Chondrocyte (in vitro differentiated cells): Measurements from ENCODE around the gene ZNF772. TPM values are rescaled to one million over a fixed set of nuclear protein-coding genes. Genes with fewer than 3 reads are reported as not detected.

ENCODE experiments used
- DNase-seq: peaks from one replicate; pipeline ENCODE4 v3.0.0; 2021; ENCODE audit warnings: mixed read lengths, low spot score
- H3K27ac Mint-ChIP-seq: one replicate; pipeline ENCODE4 v1.8.0; 2021; ENCODE audit warnings: mild to moderate bottlenecking, moderate library complexity, mixed read lengths; ENCODE audit not compliant: unreplicated experiment
- H3K27me3 Mint-ChIP-seq: 2 replicates; pipeline ENCODE4 v1.8.0; 2021; ENCODE audit warnings: low read depth, mixed read lengths
- H3K36me3 Mint-ChIP-seq: 2 replicates; pipeline ENCODE4 v1.8.0; 2021; ENCODE audit warnings: low read depth, mixed read lengths
- H3K4me1 Mint-ChIP-seq: 2 replicates; pipeline ENCODE4 v1.8.0; 2021; ENCODE audit warnings: low read depth, mild to moderate bottlenecking, mixed read lengths
- H3K4me3 Mint-ChIP-seq: one replicate; pipeline ENCODE4 v1.8.0; 2021; ENCODE audit warnings: mild to moderate bottlenecking, moderate library complexity, mixed read lengths; ENCODE audit not compliant: unreplicated experiment
- H3K9me3 Mint-ChIP-seq: 2 replicates; pipeline ENCODE4 v1.8.0; 2021; ENCODE audit warnings: low read depth, mixed read lengths
- CTCF ChIP-seq: fragments of 200-600 bp; sonication (generic); IDR thresholded peaks from 2 replicates; pipeline ENCODE4 v1.5.0; 2021; ENCODE audit warnings: antibody characterized with exemption, mild to moderate bottlenecking, moderate library complexity
- total RNA-seq: library from RNA; stranded (reverse); gene quantifications from 3 replicates; pipeline ENCODE4 v1.2.1, GENCODE V29; 2021

ZNF772 gene
- total RNA-seq, 1 donor from 2014 or later = 6.0 TPM

GRCh38 chr19:57473646-57474045 lies 3.7 kb downstream of the ZNF772 start:
- H3K4me1 Mint-ChIP-seq = peaks cover 18% of the 10 kb centered on the region
- no peak overlapping the region for H3K4me3 Mint-ChIP-seq
- peaks cover 81% of the 10 kb centered on the region for H3K36me3 Mint-ChIP-seq

GRCh38 chr19:57466489-57466888 lies 10.9 kb downstream of the ZNF772 start:
- H3K9me3 Mint-ChIP-seq = peaks cover 69% of the 10 kb centered on the region

More at GRCh38 chr19:57473646-57474045, 3.7 kb downstream of the ZNF772 start:
- Mint-ChIP-seq H3K27ac (no peak overlapping the region), H3K9me3 (peaks cover 92% of the 10 kb centered on the region), H3K27me3 (no peaks in the 10 kb centered on the region)
- no peak for DNase-seq
- TF ChIP-seq CTCF = no peak

GRCh38 chr19:57465680-57466381 lies 11.5 kb downstream of the ZNF772 start:
- peaks cover 40% of the 10 kb centered on the region for H3K36me3 Mint-ChIP-seq
- H3K9me3 Mint-ChIP-seq = peaks cover 69% of the 10 kb centered on the region
- H3K4me3 Mint-ChIP-seq = no peak overlapping the region
- no peak for DNase-seq
- H3K27ac Mint-ChIP-seq = no peak overlapping the region
- TF ChIP-seq CTCF = peak; percentile 41
- H3K4me1 Mint-ChIP-seq = no peaks in the 10 kb centered on the region
- no peaks in the 10 kb centered on the region for H3K27me3 Mint-ChIP-seq

More at GRCh38 chr19:57466489-57466888, 10.9 kb downstream of the ZNF772 start:
- no peaks in the 10 kb centered on the region for H3K4me1 Mint-ChIP-seq
- TF ChIP-seq CTCF = no peak
- no peak overlapping the region for H3K4me3 Mint-ChIP-seq
- no peaks in the 10 kb centered on the region for H3K27me3 Mint-ChIP-seq
- H3K27ac Mint-ChIP-seq = no peak overlapping the region
- H3K36me3 Mint-ChIP-seq = peaks cover 47% of the 10 kb centered on the region
- DNase-seq = no peak

GRCh38 chr19:57452307-57452706 lies 25.1 kb downstream of the ZNF772 start:
- peaks cover 17% of the 10 kb centered on the region for H3K36me3 Mint-ChIP-seq
- peaks cover 30% of the 10 kb centered on the region for H3K9me3 Mint-ChIP-seq
- DNase-seq = no peak
- no peaks in the 10 kb centered on the region for H3K4me1 Mint-ChIP-seq
- H3K27ac Mint-ChIP-seq = no peak overlapping the region
- TF ChIP-seq CTCF = no peak
- H3K4me3 Mint-ChIP-seq = no peak overlapping the region
- H3K27me3 Mint-ChIP-seq = no peaks in the 10 kb centered on the region

GRCh38 chr19:57443121-57443696 lies 34.2 kb downstream of the ZNF772 start:
- Mint-ChIP-seq H3K27me3 (no peaks in the 10 kb centered on the region), H3K4me3 (no peak overlapping the region), H3K4me1 (no peaks in the 10 kb centered on the region), H3K27ac (no peak overlapping the region), H3K9me3 (peaks cover 28% of the 10 kb centered on the region), H3K36me3 (peaks cover 46% of the 10 kb centered on the region)
- DNase-seq = no peak
- TF ChIP-seq CTCF = no peak
